GM12892 (cell line): Measurements from ENCODE around the gene RALGPS1.

Experiments used
- POLR2A ChIP-seq: IDR thresholded peaks from 2 replicates; pipeline ENCODE4 v1.6.1; 2011; ENCODE audit warnings: low read depth, low read length, control low read depth
- POLR2AphosphoS5 ChIP-seq: IDR thresholded peaks from 2 replicates; pipeline ENCODE4 v1.6.1; 2011; ENCODE audit warnings: low read depth, low read length, control low read depth
- TAF1 ChIP-seq: IDR thresholded peaks from 2 replicates; pipeline ENCODE4 v1.6.1; 2011; ENCODE audit warnings: low read depth, mild to moderate bottlenecking, control low read depth, low read length, borderline replicate concordance

DNA sequence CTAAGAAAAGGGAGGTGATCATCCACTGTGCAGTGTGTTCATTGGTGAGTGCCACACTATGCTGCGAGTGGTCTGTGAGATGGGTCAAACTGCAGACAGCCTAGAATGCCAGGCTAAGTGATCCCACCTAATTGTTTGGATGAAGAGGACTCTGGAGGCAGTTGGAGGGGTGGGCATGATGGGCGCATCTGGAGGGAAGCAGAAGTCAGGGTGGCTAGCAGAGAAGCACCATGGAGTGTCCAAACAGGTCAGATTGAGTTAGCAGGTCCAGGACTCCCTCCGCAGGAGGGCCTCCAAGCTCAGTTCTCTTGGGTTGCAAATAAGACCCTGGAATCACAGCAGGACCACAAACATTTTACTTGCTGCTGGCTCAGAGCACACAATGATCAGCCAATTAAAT, 227.7 kb downstream of the RALGPS1 start:
- no peak for TF ChIP-seq POLR2A
- no peak for TF ChIP-seq POLR2AphosphoS5
- TF ChIP-seq TAF1: no peak
